Astrocyte of the spinal cord (primary cell): ENCODE data around the gene SHISA9.
A peak's percentile ranks its signal among the peaks of the same experiment; 100 is the strongest.
"Not testable (repeated sequence)": the region's sequence is repeated elsewhere in the genome, so short reads cannot be mapped to it uniquely, and the experiment has no call there.

Experiments
- DNase-seq: peaks from one replicate; pipeline ENCODE4 v3.0.0; 2011; ENCODE audit warnings: low read depth, low spot score
- H3K4me3 ChIP-seq: 2 replicates; pipeline ENCODE4 v1.5.1; 2011; ENCODE audit warnings: low read depth, mild to moderate bottlenecking, low read length, moderate library complexity
- CTCF ChIP-seq: IDR thresholded peaks from 2 replicates; pipeline ENCODE4 v1.5.1; 2012; ENCODE audit warnings: low read depth, mild to moderate bottlenecking, low read length, inconsistent platforms
- in situ Hi-C: cut with HindIII; loops from 2 replicates; pipeline ENCODE4 v1.10.0; 2017; ENCODE audit warnings: low sequenced_read_pairs

The SHISA9 gene

GRCh38 chr16:12917246-12917645 is 15.8 kb downstream of the SHISA9 start:
- H3K4me3 ChIP-seq = no peak overlapping the region
- TF ChIP-seq CTCF = no peak
- DNase-seq = no peak
- in situ Hi-C loops = no loop called here

GRCh38 chr16:12917653-12918052 is 16.3 kb downstream of the SHISA9 start:
- in situ Hi-C loops = no loop called here
- no peak overlapping the region for H3K4me3 ChIP-seq
- peak; percentile 20 for DNase-seq
- no peak for TF ChIP-seq CTCF

GRCh38 chr16:12920739-12921138 is 19.3 kb downstream of the SHISA9 start:
- in situ Hi-C loops = no loop called here
- no peak for DNase-seq
- H3K4me3 ChIP-seq = no peak overlapping the region
- no peak for TF ChIP-seq CTCF

- in situ Hi-C loops, H3K4me3 ChIP-seq, DNase-seq: not testable (repeated sequence)
These were observed 22.2 kb downstream of the SHISA9 start for GRCh38 chr16:12923640-12924039.

- in situ Hi-C loops = no loop called here
- no peak for TF ChIP-seq CTCF
- DNase-seq = no peak
- H3K4me3 ChIP-seq = no peak overlapping the region
These were observed 23.8 kb downstream of the SHISA9 start for GRCh38 chr16:12925026-12925800.

GRCh38 chr16:12927591-12927990 is 26.2 kb downstream of the SHISA9 start:
- H3K4me3 ChIP-seq = no peak overlapping the region
- TF ChIP-seq CTCF = no peak
- in situ Hi-C loops = no loop called here
- DNase-seq = no peak

GRCh38 chr16:12930881-12931280 is 29.5 kb downstream of the SHISA9 start:
- in situ Hi-C loops = no loop called here
- no peak for DNase-seq
- H3K4me3 ChIP-seq = no peak overlapping the region
- TF ChIP-seq CTCF = no peak
